ENCODE measurements around the gene IRAK1. TPM values are rescaled to one million over a fixed set of nuclear protein-coding genes. Genes with fewer than 3 reads are reported as not detected.

IRAK1 gene
- total and polyA plus RNA-seq, 9 donors, result 20.7 to 62.8 (median 53.9) TPM

DNA sequence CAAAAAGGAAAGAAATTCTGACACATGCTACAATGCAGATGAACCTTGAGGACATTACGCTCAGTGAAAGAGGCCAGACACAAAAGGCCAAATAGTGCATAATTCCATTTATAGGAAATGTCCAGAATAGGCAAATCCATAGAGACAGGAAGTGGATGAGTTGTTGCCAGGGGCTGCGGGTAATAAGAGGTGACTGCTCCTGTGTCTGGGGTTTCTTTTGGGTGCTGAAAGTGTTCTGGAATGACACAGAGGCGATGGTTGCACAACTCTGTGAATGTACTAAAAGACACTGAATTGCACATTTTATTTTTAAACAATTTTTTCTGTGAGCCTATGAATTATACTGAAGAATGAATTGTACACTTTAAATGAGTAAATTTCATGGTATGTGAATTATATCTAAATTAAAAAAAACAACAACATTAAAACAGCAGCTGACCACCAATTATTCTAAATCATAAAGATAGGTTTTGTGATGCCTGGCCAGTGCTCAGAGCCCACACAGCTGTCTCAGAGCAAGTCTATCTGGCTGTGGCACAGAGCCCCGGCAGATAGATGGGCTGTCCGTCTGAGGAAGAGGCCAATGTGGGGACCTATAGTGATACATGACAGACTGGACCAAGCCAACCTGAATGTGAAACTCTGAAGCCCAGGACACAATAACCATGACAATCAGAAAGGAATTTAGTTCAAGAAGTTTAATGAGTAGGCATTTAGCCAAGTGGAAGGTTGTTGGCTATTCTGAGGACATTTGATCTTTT lies 23.5 kb upstream of the IRAK1 start:
- Histone ChIP-seq H3K27ac (ENCODE audit: low read length) (no peak overlapping the region), H3K4me3 (ENCODE audit: low read length) (no peak overlapping the region), H3K4me1 (ENCODE audit: control insufficient read depth, insufficient read depth, low read length) (peaks cover 38% of the 10 kb centered on the region), H3K9me3 (replicated peaks; ENCODE audit: control insufficient read depth, low read depth, low read length) (no peaks in the 10 kb centered on the region), H3K36me3 (ENCODE audit: control insufficient read depth, insufficient read depth, low read length) (peaks cover 3% of the 10 kb centered on the region), H3K27me3 (ENCODE audit: control insufficient read depth, insufficient read depth, low read length) (peaks cover 52% of the 10 kb centered on the region)
- 22% methylated on average over 1 of the region's 5 CpGs for WGBS (ENCODE audit: insufficient coverage)
- no peak for DNase-seq

DNA sequence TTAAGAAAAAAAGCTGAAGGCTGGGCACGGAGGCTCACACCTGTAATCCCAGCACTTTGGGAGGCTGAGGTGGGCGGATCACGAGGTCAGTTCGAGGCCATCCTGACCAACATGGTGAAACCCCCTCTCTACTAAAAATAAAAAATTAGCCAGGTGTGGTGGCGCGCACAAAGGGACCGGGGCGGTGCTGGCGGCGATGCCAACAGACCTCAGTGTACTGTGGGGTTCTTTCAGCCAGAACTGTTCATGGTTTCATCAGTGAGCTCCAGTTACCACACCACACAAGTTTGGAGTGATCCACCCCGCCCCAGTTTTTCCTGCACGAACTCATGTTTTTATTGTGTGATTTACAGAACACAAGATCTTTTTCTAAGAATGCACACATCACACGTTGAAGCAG lies 21.2 kb upstream of the IRAK1 start:
- Histone ChIP-seq H3K4me1 (ENCODE audit: control insufficient read depth, insufficient read depth, low read length) (peaks cover 22% of the 10 kb centered on the region), H3K27ac (ENCODE audit: low read length) (no peak overlapping the region), H3K9me3 (replicated peaks; ENCODE audit: control insufficient read depth, low read depth, low read length) (no peaks in the 10 kb centered on the region), H3K4me3 (ENCODE audit: low read length) (no peak overlapping the region), H3K36me3 (ENCODE audit: control insufficient read depth, insufficient read depth, low read length) (peaks cover 3% of the 10 kb centered on the region), H3K27me3 (ENCODE audit: control insufficient read depth, insufficient read depth, low read length) (peaks cover 47% of the 10 kb centered on the region)
- WGBS (ENCODE audit: insufficient coverage), result no CpG with 5 or more reads among the region's 13 CpGs
- no peak for DNase-seq

DNA sequence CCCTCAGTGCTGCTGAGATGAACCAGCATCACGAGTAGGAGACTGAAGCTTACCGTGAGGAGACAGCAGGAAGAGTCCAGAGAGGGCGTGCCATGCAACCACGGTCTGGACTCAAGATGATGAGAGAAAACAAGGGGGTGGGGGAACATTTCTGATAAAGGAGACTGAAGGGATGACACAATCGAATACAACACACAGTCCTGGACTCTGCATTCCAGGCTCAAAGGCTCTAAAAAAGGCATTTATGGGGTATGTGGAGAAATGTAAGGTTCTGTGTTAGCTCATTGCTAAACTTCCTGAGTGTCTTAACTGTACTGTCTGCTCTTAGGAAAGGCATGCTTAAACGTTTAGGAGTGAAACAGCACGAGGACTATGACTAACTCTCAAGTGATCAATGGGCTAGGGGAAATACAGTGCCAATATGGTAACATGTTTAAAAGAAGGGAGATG lies 20.6 kb upstream of the IRAK1 start:
- DNase-seq, result no peak
- peaks cover 3% of the 10 kb centered on the region for H3K36me3 ChIP-seq (ENCODE audit: control insufficient read depth, insufficient read depth, low read length)
- 60% methylated on average over 6 of the region's 7 CpGs for WGBS (ENCODE audit: insufficient coverage)
- no peaks in the 10 kb centered on the region for H3K9me3 ChIP-seq (replicated peaks; ENCODE audit: control insufficient read depth, low read depth, low read length)
- H3K27ac ChIP-seq (ENCODE audit: low read length), result no peak overlapping the region
- peaks cover 22% of the 10 kb centered on the region for H3K4me1 ChIP-seq (ENCODE audit: control insufficient read depth, insufficient read depth, low read length)
- peaks cover 46% of the 10 kb centered on the region for H3K27me3 ChIP-seq (ENCODE audit: control insufficient read depth, insufficient read depth, low read length)
- no peak overlapping the region for H3K4me3 ChIP-seq (ENCODE audit: low read length)

DNA sequence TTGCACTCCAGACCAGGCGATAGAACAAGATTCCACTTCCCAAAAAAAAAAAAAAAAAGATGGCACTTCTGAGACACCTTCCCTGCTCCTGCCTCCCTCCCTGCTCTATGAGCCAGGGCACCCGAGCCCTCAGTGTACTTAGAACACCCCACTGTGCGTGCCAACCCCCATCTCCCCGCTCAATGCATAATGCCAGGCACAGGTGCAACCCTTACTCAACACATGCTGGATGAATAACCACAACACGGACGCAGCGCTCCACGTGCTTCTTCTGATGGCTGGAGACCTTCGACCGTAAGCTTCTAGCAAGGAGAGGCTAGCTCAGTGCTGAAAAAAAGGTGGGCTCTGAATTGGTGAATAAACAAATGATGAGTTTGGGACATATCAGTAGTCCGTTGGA lies 19.9 kb upstream of the IRAK1 start:
- DNase-seq, result no peak
- H3K4me1 ChIP-seq (ENCODE audit: control insufficient read depth, insufficient read depth, low read length), result peaks cover 22% of the 10 kb centered on the region

DNA sequence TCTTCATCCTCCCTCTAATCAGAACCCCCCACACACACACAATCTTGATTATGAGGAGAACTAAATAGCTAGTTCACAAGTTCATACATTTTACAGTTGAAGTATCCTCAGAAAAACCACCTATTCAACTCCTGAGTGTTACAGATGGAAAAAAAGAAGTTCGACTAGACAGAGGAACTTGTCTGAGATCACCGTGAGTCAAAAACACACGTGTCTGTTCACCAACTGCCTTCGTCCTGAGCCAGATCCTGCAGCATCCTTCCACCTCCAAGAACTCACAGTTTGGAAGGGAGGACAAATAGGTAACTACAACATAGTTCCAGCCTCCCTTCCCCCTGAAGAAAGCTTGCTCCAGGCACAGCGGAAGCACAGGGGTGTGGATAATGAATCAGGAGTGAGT lies 19.0 kb upstream of the IRAK1 start:
- no peak for DNase-seq
- WGBS (ENCODE audit: insufficient coverage), result no CpG with 5 or more reads among the region's 5 CpGs
- peaks cover 22% of the 10 kb centered on the region for H3K4me1 ChIP-seq (ENCODE audit: control insufficient read depth, insufficient read depth, low read length)
- peaks cover 43% of the 10 kb centered on the region for H3K27me3 ChIP-seq (ENCODE audit: control insufficient read depth, insufficient read depth, low read length)
- no peak overlapping the region for H3K27ac ChIP-seq (ENCODE audit: low read length)
- no peak overlapping the region for H3K4me3 ChIP-seq (ENCODE audit: low read length)
- H3K9me3 ChIP-seq (replicated peaks; ENCODE audit: control insufficient read depth, low read depth, low read length), result no peaks in the 10 kb centered on the region
- H3K36me3 ChIP-seq (ENCODE audit: control insufficient read depth, insufficient read depth, low read length), result peaks cover 3% of the 10 kb centered on the region

More for the DNA sequence above, 19.9 kb upstream of the IRAK1 start:
- Histone ChIP-seq H3K36me3 (ENCODE audit: control insufficient read depth, insufficient read depth, low read length) (peaks cover 3% of the 10 kb centered on the region), H3K9me3 (replicated peaks; ENCODE audit: control insufficient read depth, low read depth, low read length) (no peaks in the 10 kb centered on the region), H3K27me3 (ENCODE audit: control insufficient read depth, insufficient read depth, low read length) (peaks cover 39% of the 10 kb centered on the region), H3K4me3 (ENCODE audit: low read length) (no peak overlapping the region), H3K27ac (ENCODE audit: low read length) (no peak overlapping the region)
- 86% methylated on average over 10 of the region's 11 CpGs for WGBS (ENCODE audit: insufficient coverage)

DNA sequence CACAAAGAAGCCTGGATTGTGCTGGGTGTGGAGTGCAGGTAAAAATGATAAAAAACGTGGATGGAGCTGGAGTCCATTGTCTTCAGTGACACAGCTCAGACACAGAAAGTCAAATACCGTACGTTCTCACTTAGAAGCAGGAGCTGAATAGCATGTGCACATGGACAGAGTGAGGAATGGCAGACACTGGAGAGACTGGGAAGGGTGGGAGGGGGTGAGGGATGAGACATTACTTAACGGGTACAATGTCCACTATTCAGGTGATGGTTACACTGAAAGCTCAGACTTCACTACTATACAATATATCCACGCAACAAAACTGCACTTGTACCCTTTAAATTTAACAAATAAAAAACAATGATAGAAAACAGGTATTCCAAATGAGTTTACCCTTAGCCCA lies 18.1 kb upstream of the IRAK1 start:
- H3K27me3 ChIP-seq (ENCODE audit: control insufficient read depth, insufficient read depth, low read length), result peaks cover 48% of the 10 kb centered on the region
- no peak overlapping the region for H3K4me3 ChIP-seq (ENCODE audit: low read length)
- no peak for DNase-seq
- WGBS (ENCODE audit: insufficient coverage), result 100% methylated on average over 1 of the region's 5 CpGs
- peaks cover 19% of the 10 kb centered on the region for H3K4me1 ChIP-seq (ENCODE audit: control insufficient read depth, insufficient read depth, low read length)
- no peaks in the 10 kb centered on the region for H3K9me3 ChIP-seq (replicated peaks; ENCODE audit: control insufficient read depth, low read depth, low read length)
- H3K27ac ChIP-seq (ENCODE audit: low read length), result no peak overlapping the region
- peaks cover 11% of the 10 kb centered on the region for H3K36me3 ChIP-seq (ENCODE audit: control insufficient read depth, insufficient read depth, low read length)

DNA sequence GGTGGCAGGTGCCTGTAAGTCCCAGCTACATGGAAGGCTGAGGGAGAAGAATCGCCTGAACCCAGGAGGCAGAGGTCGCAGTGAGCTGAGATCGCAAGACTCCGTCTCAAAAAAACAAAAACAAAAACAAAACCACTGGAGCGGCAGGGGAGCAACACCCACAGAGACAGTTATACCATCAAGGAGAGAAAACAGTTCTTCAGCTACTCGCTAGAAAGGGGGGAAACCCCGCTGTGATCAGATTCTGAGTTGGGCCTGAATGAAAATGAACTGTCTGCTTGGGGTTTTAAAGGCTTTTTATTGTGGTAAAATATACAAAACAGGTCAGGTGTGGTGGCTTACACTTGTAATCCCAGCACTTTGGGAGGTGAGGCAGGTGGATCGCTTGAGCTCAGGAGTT lies 16.8 kb upstream of the IRAK1 start:
- H3K27ac ChIP-seq (ENCODE audit: low read length), result no peak overlapping the region

DNA sequence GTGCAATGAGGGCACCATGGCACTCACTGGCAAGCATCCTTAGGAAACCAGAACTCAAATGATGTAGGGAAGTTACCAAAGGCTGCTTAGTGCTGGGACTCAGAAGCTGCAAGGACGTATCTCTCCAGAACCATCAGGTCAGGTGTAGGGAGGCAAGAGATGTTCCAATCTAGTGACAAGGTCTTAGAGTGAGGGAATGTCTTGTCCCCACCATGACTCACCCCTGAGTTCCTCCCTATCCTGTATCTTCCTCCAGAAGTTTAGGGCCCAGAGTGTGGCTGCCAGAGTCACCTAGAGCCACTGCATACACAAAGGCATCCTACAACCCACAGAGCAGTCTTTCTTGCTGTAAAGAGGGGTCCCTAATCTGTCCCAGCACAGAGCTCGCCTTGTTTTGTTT lies 14.1 kb upstream of the IRAK1 start:
- no peak overlapping the region for H3K4me3 ChIP-seq (ENCODE audit: low read length)
- H3K27ac ChIP-seq (ENCODE audit: low read length), result no peak overlapping the region
- no CpG with 5 or more reads among the region's 2 CpGs for WGBS (ENCODE audit: insufficient coverage)
- DNase-seq, result no peak
- peaks cover 34% of the 10 kb centered on the region for H3K36me3 ChIP-seq (ENCODE audit: control insufficient read depth, insufficient read depth, low read length)
- no peaks in the 10 kb centered on the region for H3K4me1 ChIP-seq (ENCODE audit: control insufficient read depth, insufficient read depth, low read length)
- H3K27me3 ChIP-seq (ENCODE audit: control insufficient read depth, insufficient read depth, low read length), result peaks cover 54% of the 10 kb centered on the region
- no peaks in the 10 kb centered on the region for H3K9me3 ChIP-seq (replicated peaks; ENCODE audit: control insufficient read depth, low read depth, low read length)

More for the DNA sequence above, 16.8 kb upstream of the IRAK1 start:
- peaks cover 8% of the 10 kb centered on the region for H3K4me1 ChIP-seq (ENCODE audit: control insufficient read depth, insufficient read depth, low read length)
- H3K9me3 ChIP-seq (replicated peaks; ENCODE audit: control insufficient read depth, low read depth, low read length), result no peaks in the 10 kb centered on the region
- H3K36me3 ChIP-seq (ENCODE audit: control insufficient read depth, insufficient read depth, low read length), result peaks cover 20% of the 10 kb centered on the region
- whole genome bisulfite sequencing (ENCODE audit: insufficient coverage), result 50% methylated on average over 1 of the region's 8 CpGs
- no peak for DNase-seq
- no peak overlapping the region for H3K4me3 ChIP-seq (ENCODE audit: low read length)
- peaks cover 51% of the 10 kb centered on the region for H3K27me3 ChIP-seq (ENCODE audit: control insufficient read depth, insufficient read depth, low read length)

DNA sequence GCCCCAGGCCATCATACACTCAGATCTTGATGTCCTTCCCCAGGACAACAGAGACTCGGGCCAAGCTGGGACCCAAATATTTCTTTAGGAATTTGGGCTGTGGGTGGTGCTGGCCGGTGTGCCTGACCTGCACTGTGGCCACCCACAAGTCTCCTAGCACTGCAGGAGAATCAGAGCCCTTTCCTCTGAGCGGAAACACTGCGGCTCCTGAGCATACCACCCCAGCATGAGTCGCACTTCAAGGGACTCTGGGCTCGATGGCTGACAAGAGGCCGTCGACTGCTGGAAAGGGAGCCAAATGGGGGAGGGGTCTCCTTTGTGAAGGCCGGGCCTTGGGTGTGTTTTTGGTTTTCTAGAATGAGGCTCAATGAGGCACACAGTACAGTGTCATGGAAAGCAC lies 13.0 kb upstream of the IRAK1 start:
- no peak for DNase-seq
- Histone ChIP-seq H3K9me3 (replicated peaks; ENCODE audit: control insufficient read depth, low read depth, low read length) (no peaks in the 10 kb centered on the region), H3K27ac (ENCODE audit: low read length) (no peak overlapping the region), H3K27me3 (ENCODE audit: control insufficient read depth, insufficient read depth, low read length) (peaks cover 54% of the 10 kb centered on the region), H3K4me3 (ENCODE audit: low read length) (no peak overlapping the region), H3K4me1 (ENCODE audit: control insufficient read depth, insufficient read depth, low read length) (no peaks in the 10 kb centered on the region), H3K36me3 (ENCODE audit: control insufficient read depth, insufficient read depth, low read length) (peaks cover 40% of the 10 kb centered on the region)
- WGBS (ENCODE audit: insufficient coverage), result 47% methylated on average over 5 of the region's 9 CpGs

DNA sequence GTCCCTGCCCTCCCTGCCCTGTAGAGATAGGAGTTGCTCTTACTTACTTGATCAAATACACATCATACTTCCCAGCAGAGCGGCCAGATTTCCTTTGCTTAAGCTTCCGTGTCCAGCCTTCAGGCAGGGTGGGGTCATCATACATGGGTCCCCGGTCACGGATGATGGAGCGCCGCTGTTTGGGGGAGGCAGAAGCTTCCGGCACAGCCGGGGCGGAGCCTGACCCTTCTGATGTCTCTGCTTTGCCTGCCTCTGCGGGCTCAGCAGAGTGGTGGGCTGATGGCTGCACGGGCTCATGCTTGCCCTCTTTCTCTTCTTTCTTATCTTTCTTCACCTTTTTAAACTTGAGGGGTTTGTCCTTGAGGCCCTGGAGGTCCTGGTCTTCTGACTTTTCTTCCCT lies 12.5 kb upstream of the IRAK1 start:
- no peak for DNase-seq
- no peaks in the 10 kb centered on the region for H3K9me3 ChIP-seq (replicated peaks; ENCODE audit: control insufficient read depth, low read depth, low read length)
- H3K4me1 ChIP-seq (ENCODE audit: control insufficient read depth, insufficient read depth, low read length), result no peaks in the 10 kb centered on the region
- 94% methylated on average over 6 of the region's 11 CpGs for WGBS (ENCODE audit: insufficient coverage)
- H3K27ac ChIP-seq (ENCODE audit: low read length), result no peak overlapping the region
- H3K27me3 ChIP-seq (ENCODE audit: control insufficient read depth, insufficient read depth, low read length), result peaks cover 59% of the 10 kb centered on the region
- peaks cover 42% of the 10 kb centered on the region for H3K36me3 ChIP-seq (ENCODE audit: control insufficient read depth, insufficient read depth, low read length)
- no peak overlapping the region for H3K4me3 ChIP-seq (ENCODE audit: low read length)

Data from muscle of leg (tissue), 11 donors.